Activated CD4-positive, alpha-beta T cell treated with anti-CD3 and anti-CD28 coated beads, Interleukin-2, amount 50 U/mL, for 1 hour (primary cell): ENCODE results near the gene EYS.
"Not testable (repeated sequence)": the region's sequence is repeated elsewhere in the genome, so short reads cannot be mapped to it uniquely, and the experiment has no call there.

Experiments
- DNase-seq: peaks from one replicate; pipeline ENCODE4 v3.0.0-alpha.2; 2020

EYS gene

GRCh38 chr6:65064844-65065243 lies 642.2 kb downstream of the EYS start:
- no peak for DNase-seq

- DNase-seq = no peak
These were observed 647.5 kb downstream of the EYS start for GRCh38 chr6:65059568-65059967.

- DNase-seq = no peak
These were observed 651.5 kb downstream of the EYS start for GRCh38 chr6:65055545-65055944.

GRCh38 chr6:65052626-65053025 lies 654.4 kb downstream of the EYS start:
- no peak for DNase-seq

DNA sequence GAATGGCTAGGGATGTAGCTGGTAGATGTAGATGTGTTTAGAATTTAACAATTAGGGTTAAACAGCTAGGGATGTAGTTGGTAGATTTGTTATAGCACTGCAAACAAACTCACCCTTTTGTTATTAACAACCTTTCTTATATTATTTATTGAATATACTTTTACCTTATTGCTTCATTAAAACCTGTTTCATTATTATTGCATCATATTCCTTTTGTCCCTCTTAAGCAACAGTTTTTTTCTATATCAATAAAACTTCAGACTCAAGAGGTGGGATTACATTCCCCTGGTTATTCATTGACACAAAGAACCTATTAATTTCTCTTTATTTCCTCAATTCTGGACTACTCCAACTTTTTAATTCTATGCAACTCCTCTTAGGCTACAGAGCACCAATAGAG lies 661.2 kb downstream of the EYS start:
- no peak for DNase-seq

DNA sequence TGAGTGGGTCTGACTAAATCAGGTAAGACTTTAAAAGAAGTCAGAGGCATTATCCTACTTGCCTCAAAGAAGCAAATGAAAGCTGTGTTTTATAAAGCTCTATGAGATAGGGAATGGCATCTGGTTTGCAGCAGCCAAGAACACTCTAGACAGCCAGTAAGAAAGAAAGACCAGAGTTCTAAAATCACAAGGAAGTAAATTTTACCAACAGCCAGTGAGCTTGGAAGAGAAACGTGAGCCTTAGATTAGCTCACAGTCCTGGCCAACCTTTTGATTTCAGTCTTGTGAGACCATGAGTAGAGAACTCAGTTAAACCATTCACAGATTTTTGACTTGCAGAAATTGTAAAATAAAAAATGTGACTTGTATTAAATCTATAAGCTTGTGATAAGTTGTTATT lies 693.0 kb downstream of the EYS start:
- no peak for DNase-seq

GRCh38 chr6:65006788-65007187 lies 700.2 kb downstream of the EYS start:
- DNase-seq = no peak

DNA sequence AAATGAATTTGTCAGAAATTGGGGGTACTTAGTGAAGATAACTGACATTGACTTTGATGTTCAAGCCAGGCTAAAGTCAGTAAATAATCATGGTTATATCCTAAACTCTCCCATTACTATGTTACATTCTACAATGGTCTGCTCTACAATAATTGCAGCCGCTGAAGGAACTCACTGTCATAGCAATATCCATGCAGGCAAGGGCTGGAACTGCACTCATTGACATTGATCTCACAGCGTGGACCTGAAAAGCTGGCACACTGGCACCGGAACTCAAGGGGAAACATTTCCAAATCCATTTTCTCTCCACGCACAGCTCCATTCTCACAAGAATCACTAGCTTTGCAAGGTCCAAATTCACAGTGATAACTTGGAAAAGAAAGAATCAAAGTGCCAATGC lies 702.7 kb downstream of the EYS start:
- no peak for DNase-seq

GRCh38 chr6:65002882-65003281 lies 704.1 kb downstream of the EYS start:
- not testable (repeated sequence) for DNase-seq

DNA sequence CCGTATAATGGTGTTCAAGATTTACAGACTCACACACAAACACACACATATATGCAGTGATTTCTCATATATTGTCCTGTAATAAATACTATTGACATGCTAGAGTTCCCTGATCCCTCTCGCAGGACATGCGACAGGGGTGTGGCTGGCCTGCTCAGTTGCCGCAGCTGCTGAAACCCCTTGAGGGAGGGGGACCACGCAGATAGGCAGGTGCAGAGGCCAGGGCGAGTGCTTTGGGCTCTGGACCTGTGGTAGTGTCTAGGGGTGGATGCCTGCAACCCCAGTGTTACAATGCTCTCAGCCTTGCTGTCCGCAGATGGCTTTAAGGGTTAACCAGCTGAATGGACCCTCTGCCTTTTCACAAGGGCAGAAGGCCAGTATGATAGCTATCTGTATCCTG lies 706.2 kb downstream of the EYS start:
- no peak for DNase-seq

DNA sequence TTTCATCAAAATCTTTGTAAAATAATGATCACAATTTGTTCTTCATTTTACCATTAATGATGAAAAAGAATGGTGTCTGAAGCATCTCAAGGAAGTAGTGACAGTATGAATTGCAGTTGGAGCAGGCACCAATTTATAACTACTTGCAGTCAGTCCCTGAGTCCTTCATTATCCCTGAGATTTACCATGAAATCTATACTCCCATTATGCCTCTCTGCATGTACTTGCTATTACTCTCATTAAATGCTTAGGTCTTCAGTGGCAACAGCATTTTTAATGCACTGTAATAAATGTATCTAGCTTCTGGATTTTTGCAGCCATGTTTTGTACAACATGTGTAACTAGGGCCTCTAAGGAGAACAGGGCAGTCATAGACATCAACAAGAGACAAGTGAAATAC lies 708.8 kb downstream of the EYS start:
- no peak for DNase-seq

DNA sequence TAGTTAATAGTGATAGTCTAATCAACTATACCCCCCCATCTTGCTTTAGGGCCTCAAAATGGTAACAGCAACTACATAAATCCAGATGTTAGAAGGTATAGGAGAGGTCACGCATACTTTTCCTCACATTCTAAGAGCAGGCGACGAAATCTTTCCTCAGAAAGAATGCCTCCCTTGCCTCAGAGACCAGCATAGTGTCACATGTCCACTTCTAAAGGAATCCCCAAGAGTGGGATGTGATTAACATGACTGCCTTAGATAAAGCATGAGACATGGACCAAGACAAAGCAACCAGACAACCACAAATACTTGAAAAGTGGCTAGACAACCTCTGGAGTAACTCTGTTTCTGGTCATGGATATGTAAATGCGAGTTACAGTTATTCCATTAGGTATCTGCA lies 710.7 kb downstream of the EYS start:
- no peak for DNase-seq

GRCh38 chr6:64990652-64991304 lies 716.2 kb downstream of the EYS start:
- no peak for DNase-seq

- no peak for DNase-seq
These were observed 718.9 kb downstream of the EYS start for GRCh38 chr6:64988148-64988547.

DNA sequence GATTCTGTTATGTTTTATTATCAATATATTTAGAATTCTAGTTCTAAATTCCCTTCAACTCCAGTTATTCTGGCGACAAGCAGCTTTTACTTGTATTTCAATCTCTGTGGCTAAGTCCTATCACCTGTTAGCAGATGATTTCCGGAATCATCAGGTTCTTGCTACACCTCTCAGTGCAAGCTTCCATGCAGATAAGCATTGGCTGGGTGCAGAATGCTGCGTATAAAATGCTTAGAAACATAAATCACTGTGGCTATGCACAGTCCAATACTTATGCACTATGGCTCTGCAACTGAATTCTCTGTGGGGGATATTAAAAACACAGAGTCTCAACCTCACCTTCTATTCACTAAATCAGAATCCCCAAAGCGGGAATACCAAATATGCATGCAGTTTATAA lies 720.0 kb downstream of the EYS start:
- DNase-seq = no peak

GRCh38 chr6:64985726-64986125 lies 721.3 kb downstream of the EYS start:
- no peak for DNase-seq

GRCh38 chr6:64984948-64985347 lies 722.1 kb downstream of the EYS start:
- no peak for DNase-seq

DNA sequence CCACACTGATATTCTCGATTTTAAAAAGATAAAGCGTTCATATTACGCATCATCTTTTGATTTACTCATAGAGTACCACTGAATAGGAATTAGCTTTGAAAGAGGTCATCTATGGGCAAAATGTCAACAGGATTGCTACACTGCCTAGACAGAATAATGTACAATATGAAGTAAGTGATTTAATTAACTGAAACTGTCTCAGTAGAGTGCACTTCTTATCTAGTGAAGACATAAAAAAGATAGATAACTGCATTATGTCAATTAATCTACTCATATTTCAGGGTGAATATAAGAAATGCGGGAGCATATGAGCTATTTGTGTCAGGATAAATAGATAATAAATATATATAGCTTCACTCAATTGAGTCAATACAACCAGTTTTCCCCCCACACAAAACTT lies 723.9 kb downstream of the EYS start:
- no peak for DNase-seq

- no peak for DNase-seq
These were observed 733.9 kb downstream of the EYS start for GRCh38 chr6:64973142-64973541.

- no peak for DNase-seq
These were observed 737.9 kb downstream of the EYS start for GRCh38 chr6:64969139-64969538.

- DNase-seq = no peak
These were observed 751.6 kb downstream of the EYS start for GRCh38 chr6:64955435-64955848.

DNA sequence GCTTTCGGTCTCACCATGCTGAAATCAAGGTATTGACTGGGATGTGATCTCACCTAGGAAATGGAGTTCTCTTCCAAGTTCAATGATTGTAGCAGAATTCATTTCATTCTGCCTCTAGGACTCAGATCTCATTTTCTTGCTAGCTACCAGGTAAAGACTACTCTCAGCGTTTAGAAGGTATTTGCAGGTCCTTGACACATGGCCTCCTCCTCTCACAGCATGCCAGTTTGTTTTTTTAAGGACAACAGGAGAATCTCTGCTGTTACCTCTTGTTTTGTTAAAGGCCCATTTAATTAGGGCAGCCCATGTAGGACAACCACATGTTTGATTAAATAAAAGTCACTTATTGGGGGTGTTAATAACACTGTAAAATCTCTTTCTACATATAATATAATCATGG lies 757.8 kb downstream of the EYS start:
- no peak for DNase-seq

DNA sequence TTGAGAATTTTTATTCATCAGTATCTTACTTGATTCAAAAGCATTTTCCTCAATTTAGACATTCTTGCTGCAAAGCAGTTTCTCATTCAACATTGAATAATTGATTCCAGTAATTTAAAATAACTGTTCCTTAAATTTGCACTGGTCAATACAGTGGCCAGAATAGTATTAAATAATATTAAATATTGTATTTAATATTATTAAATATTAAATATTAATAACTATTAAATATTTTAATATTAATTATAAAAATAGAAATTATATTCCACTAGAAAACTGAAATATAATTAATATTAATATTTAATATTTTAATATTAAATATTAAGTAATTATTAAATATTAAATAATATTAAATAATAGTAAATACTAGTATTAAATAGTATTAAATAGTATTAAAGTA lies 758.8 kb downstream of the EYS start:
- DNase-seq = no peak

GRCh38 chr6:64945450-64945849 lies 761.6 kb downstream of the EYS start:
- DNase-seq = no peak

GRCh38 chr6:64932486-64932885 lies 774.5 kb downstream of the EYS start:
- DNase-seq = no peak

GRCh38 chr6:64930681-64931080 lies 776.3 kb downstream of the EYS start:
- no peak for DNase-seq
